Effector memory CD8-positive, alpha-beta T cell (primary cell): ENCODE results near the gene PPFIA2.
"Not testable (repeated sequence)": the region's sequence is repeated elsewhere in the genome, so short reads cannot be mapped to it uniquely, and the experiment has no call there.

Source experiments
- ATAC-seq: fragments of 150-1000 bp; cut with Tn5 transposase; replicated peaks from 2 replicates; pipeline ENCODE4 v1.10.0; 2021; ENCODE audit warnings: mild to moderate bottlenecking, moderate library complexity
- DNase-seq, 3 experiments: peaks; one replicate each; pipeline ENCODE4 v3.0.0; 2021
- H3K27ac Mint-ChIP-seq, 2 donors: one replicate each; pipeline ENCODE4 v1.8.0; 2022; ENCODE audit warnings: mild to moderate bottlenecking in 2 of 2, mixed read lengths in 2 of 2, moderate library complexity in 2 of 2
- H3K27me3 Mint-ChIP-seq, 2 donors: one replicate each; pipeline ENCODE4 v1.8.0; 2022; ENCODE audit warnings: mixed read lengths in 2 of 2
- H3K36me3 Mint-ChIP-seq: one replicate; pipeline ENCODE4 v1.8.0; 2022; ENCODE audit warnings: mild to moderate bottlenecking, moderate library complexity, mixed read lengths; ENCODE audit not compliant: insufficient read depth
- H3K4me1 Mint-ChIP-seq, 2 donors: one replicate each; pipeline ENCODE4 v1.8.0; 2022; ENCODE audit warnings: low read depth in 2 of 2, mixed read lengths in 2 of 2
- H3K4me3 Mint-ChIP-seq, 2 donors: one replicate each; pipeline ENCODE4 v1.8.0; 2022; ENCODE audit warnings: mild to moderate bottlenecking in 2 of 2, mixed read lengths in 2 of 2, moderate library complexity in 2 of 2
- H3K9me3 Mint-ChIP-seq, 2 donors: one replicate each; pipeline ENCODE4 v1.8.0; 2022; ENCODE audit warnings: mixed read lengths in 2 of 2

The PPFIA2 gene

GRCh38 chr12:81722004-81722403 is 37.1 kb downstream of the PPFIA2 start:
- H3K4me3 Mint-ChIP-seq: no peak overlapping the region
- no peak for ATAC-seq
- H3K27ac Mint-ChIP-seq: no peak overlapping the region
- no peaks in the 10 kb centered on the region for H3K4me1 Mint-ChIP-seq
- no peak for DNase-seq
- H3K36me3 Mint-ChIP-seq: no peaks in the 10 kb centered on the region
- peaks cover 0 to 4% of the 10 kb centered on the region in 2 donors for H3K9me3 Mint-ChIP-seq
- H3K27me3 Mint-ChIP-seq: peaks cover 0 to 6% of the 10 kb centered on the region in 2 donors

DNA sequence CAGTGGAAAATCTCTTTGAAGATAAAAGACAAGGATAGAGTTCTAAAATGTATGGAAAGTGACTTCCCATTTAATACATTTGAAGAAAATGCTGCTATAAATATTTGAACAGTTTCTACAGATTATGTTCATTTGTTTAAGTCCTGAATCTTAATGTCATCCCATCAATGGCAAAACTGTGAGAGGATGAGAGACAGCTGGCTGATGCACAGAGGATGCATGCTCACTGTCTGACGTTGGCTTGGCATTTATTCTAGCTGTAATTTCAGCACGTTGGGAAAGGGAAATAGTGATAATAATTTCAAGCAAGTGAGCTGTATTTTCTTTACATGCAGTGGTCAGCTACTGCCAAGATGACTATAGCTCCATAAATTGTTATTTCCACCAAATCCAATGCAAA is 40.5 kb downstream of the PPFIA2 start:
- DNase-seq: no peak
- no peaks in the 10 kb centered on the region for H3K36me3 Mint-ChIP-seq
- H3K9me3 Mint-ChIP-seq: peaks cover 0 to 4% of the 10 kb centered on the region in 2 donors
- no peaks in the 10 kb centered on the region for H3K27me3 Mint-ChIP-seq
- no peaks in the 10 kb centered on the region for H3K4me1 Mint-ChIP-seq
- ATAC-seq: no peak
- no peak overlapping the region for H3K4me3 Mint-ChIP-seq
- H3K27ac Mint-ChIP-seq: no peak overlapping the region

GRCh38 chr12:81712536-81712935 is 46.6 kb downstream of the PPFIA2 start:
- Mint-ChIP-seq H3K4me1 (no peaks in the 10 kb centered on the region), H3K4me3 (no peak overlapping the region), H3K27me3 (no peaks in the 10 kb centered on the region), H3K36me3 (no peaks in the 10 kb centered on the region), H3K27ac (no peak overlapping the region), H3K9me3 (peaks cover 0 to 4% of the 10 kb centered on the region in 2 donors)
- DNase-seq (no peak), ATAC-seq (no peak)

DNA sequence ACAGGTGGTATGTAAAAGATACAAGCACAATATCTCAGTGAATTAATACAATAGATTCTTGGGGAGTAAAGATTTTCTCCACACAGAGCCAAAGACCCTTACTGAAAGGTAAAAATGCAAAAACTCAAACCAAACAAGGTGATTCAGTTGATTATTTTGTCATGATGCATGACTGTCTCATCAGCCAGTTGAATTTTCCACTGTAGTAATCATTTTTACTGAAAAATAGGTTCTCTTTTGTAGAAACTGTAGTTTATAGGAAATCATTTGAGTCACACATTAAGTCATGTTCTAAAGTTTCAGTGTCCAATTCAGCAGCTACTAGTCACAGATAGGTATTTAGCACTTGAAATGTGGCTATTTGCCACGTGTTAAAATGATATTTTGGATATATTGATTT is 53.6 kb downstream of the PPFIA2 start:
- H3K9me3 Mint-ChIP-seq: peaks cover 0 to 5% of the 10 kb centered on the region in 2 donors
- H3K27me3 Mint-ChIP-seq: no peaks in the 10 kb centered on the region
- no peak overlapping the region for H3K27ac Mint-ChIP-seq
- DNase-seq (no peak), ATAC-seq (no peak)
- H3K4me3 Mint-ChIP-seq: no peak overlapping the region
- H3K4me1 Mint-ChIP-seq: no peaks in the 10 kb centered on the region
- H3K36me3 Mint-ChIP-seq: no peaks in the 10 kb centered on the region

DNA sequence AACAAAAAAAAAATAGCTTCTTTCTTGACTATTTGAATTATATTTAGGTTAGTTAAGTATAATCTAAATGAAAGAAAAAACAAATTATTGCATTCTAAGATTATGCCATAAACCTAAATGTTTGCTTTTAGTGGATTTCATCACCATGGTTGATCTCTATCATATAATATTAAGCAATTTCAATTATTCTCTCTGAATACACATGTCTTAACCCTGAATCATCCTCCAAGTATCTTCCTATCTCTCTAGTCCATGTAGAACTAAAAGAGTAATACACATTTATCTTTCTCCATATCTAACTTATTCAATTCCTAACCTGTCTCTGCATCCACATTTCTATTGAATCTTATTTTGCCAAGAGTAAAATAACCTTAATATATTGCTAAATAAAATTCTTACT is 59.6 kb downstream of the PPFIA2 start:
- Mint-ChIP-seq H3K27me3 (no peaks in the 10 kb centered on the region), H3K4me3 (no peak overlapping the region), H3K27ac (no peak overlapping the region), H3K4me1 (no peaks in the 10 kb centered on the region), H3K36me3 (no peaks in the 10 kb centered on the region), H3K9me3 (peaks cover 0 to 9% of the 10 kb centered on the region in 2 donors)
- ATAC-seq (no peak), DNase-seq (no peak)

- H3K27ac Mint-ChIP-seq: no peak overlapping the region
- H3K9me3 Mint-ChIP-seq: peaks cover 1 to 7% of the 10 kb centered on the region in 2 donors
- H3K36me3 Mint-ChIP-seq: no peaks in the 10 kb centered on the region
- no peak overlapping the region for H3K4me3 Mint-ChIP-seq
- ATAC-seq (no peak), DNase-seq (no peak)
- no peaks in the 10 kb centered on the region for H3K4me1 Mint-ChIP-seq
- no peaks in the 10 kb centered on the region for H3K27me3 Mint-ChIP-seq
Measured at GRCh38 chr12:81692008-81692407, 67.1 kb downstream of the PPFIA2 start.

DNA sequence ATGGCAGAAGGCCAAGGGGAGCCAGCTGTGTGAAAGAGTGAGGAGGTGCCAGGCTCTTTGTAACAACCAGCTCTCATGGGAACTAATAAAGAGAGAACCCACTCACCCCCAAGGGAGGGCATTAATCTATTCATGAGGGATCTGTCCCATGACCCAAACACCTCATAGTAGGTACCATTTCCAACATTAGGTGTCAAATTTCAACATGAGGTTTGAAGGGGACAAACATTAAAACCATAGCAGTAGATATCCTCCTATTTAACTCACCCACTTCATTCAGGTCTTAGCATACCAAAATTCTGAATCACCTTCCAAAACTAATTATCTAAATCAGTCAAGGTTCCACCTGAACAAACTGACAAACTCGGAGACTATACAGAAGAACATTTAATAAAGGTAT is 75.3 kb downstream of the PPFIA2 start:
- no peak overlapping the region for H3K27ac Mint-ChIP-seq
- no peaks in the 10 kb centered on the region for H3K36me3 Mint-ChIP-seq
- no peak overlapping the region for H3K4me3 Mint-ChIP-seq
- DNase-seq (no peak), ATAC-seq (no peak)
- H3K9me3 Mint-ChIP-seq: peaks cover 0 to 3% of the 10 kb centered on the region in 2 donors
- no peaks in the 10 kb centered on the region for H3K4me1 Mint-ChIP-seq
- no peaks in the 10 kb centered on the region for H3K27me3 Mint-ChIP-seq

GRCh38 chr12:81679614-81680013 is 79.5 kb downstream of the PPFIA2 start:
- Mint-ChIP-seq H3K27ac (no peak overlapping the region), H3K27me3 (no peaks in the 10 kb centered on the region), H3K9me3 (no peaks in the 10 kb centered on the region), H3K4me1 (no peaks in the 10 kb centered on the region), H3K36me3 (no peaks in the 10 kb centered on the region), H3K4me3 (no peak overlapping the region)
- DNase-seq (no peak), ATAC-seq (no peak)

GRCh38 chr12:81670759-81671158 is 88.4 kb downstream of the PPFIA2 start:
- H3K27me3 Mint-ChIP-seq: no peaks in the 10 kb centered on the region
- no peak for DNase-seq
- H3K36me3 Mint-ChIP-seq: no peaks in the 10 kb centered on the region
- no peaks in the 10 kb centered on the region for H3K4me1 Mint-ChIP-seq
- no peak for ATAC-seq
- H3K4me3 Mint-ChIP-seq: no peak overlapping the region
- H3K27ac Mint-ChIP-seq: no peak overlapping the region
- peaks cover 0 to 3% of the 10 kb centered on the region in 2 donors for H3K9me3 Mint-ChIP-seq

GRCh38 chr12:81668475-81668874 is 90.7 kb downstream of the PPFIA2 start:
- H3K4me3 Mint-ChIP-seq: no peak overlapping the region
- peaks cover 0 to 3% of the 10 kb centered on the region in 2 donors for H3K9me3 Mint-ChIP-seq
- ATAC-seq (no peak), DNase-seq (no peak)
- H3K4me1 Mint-ChIP-seq: no peaks in the 10 kb centered on the region
- no peak overlapping the region for H3K27ac Mint-ChIP-seq
- no peaks in the 10 kb centered on the region for H3K36me3 Mint-ChIP-seq
- H3K27me3 Mint-ChIP-seq: no peaks in the 10 kb centered on the region

DNA sequence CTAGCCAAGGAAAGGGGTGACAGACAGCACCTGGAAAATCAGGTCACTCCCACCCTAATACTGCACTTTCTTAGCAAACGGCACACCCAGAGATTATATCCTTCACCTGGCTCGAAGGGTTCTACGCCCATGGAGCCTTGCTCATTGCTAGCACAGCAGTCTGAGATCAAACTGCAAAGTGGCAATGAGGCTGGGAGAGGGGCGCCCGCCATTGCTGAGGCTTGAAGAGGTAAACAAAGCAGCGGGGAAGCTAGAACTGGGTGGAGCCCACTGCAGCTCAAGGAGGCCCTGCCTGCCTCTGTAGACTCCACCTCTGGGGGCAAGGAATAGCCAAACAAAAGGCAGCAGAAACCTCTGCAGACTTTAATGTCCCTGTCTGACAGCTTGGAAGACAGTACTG is 99.8 kb downstream of the PPFIA2 start:
- not testable (repeated sequence) for H3K36me3 Mint-ChIP-seq, ATAC-seq, H3K9me3 Mint-ChIP-seq, H3K4me1 Mint-ChIP-seq, H3K27ac Mint-ChIP-seq, H3K27me3 Mint-ChIP-seq, H3K4me3 Mint-ChIP-seq, DNase-seq

GRCh38 chr12:81644503-81644902 is 114.6 kb downstream of the PPFIA2 start:
- Mint-ChIP-seq H3K36me3 (no peaks in the 10 kb centered on the region), H3K27me3 (no peaks in the 10 kb centered on the region), H3K4me1 (no peaks in the 10 kb centered on the region), H3K9me3 (no peaks in the 10 kb centered on the region), H3K4me3 (no peak overlapping the region), H3K27ac (no peak overlapping the region)
- peak; percentile 62 for ATAC-seq
- DNase-seq: no peak

- Mint-ChIP-seq H3K36me3 (no peaks in the 10 kb centered on the region), H3K27me3 (no peaks in the 10 kb centered on the region), H3K4me1 (no peaks in the 10 kb centered on the region), H3K27ac (no peak overlapping the region), H3K4me3 (no peak overlapping the region), H3K9me3 (no peaks in the 10 kb centered on the region)
- DNase-seq (no peak), ATAC-seq (no peak)
Measured at GRCh38 chr12:81639196-81639595, 120.0 kb downstream of the PPFIA2 start.

DNA sequence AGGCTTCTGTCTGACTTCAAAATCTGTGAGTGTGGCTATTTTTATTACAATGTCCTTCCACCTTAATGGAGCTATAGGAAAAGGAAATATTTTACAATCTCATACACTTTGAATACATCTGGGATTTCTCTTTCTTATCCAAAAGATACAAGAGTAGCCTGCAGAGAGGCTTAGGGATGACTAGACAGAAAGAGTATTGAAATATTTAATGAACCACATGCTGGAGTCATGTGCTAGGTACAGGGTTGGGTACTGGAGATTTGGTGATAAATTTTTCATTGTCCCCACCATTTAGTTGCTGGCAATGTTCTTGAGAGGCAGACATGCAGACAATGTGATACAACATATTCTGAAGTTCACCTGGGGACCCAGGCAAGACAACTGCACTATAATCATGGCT is 126.0 kb downstream of the PPFIA2 start:
- no peaks in the 10 kb centered on the region for H3K4me1 Mint-ChIP-seq
- ATAC-seq (no peak), DNase-seq (no peak)
- no peak overlapping the region for H3K4me3 Mint-ChIP-seq
- H3K27ac Mint-ChIP-seq: no peak overlapping the region
- H3K36me3 Mint-ChIP-seq: no peaks in the 10 kb centered on the region
- H3K27me3 Mint-ChIP-seq: no peaks in the 10 kb centered on the region
- H3K9me3 Mint-ChIP-seq: no peaks in the 10 kb centered on the region
